ENCODE measurements around the gene PDE4A.

GRCh38 chr19:10417541-10418234 lies 2.6 kb upstream of the PDE4A start:
- TF ChIP-seq CTCF (IDR thresholded peaks at IDR 0.05) (no peak), POLR2A (IDR thresholded peaks at IDR 0.05) (no peak)

Measured in adrenal gland (tissue), 5 donors.